ENCODE measurements around the gene RAB28.

The RAB28 gene

DNA sequence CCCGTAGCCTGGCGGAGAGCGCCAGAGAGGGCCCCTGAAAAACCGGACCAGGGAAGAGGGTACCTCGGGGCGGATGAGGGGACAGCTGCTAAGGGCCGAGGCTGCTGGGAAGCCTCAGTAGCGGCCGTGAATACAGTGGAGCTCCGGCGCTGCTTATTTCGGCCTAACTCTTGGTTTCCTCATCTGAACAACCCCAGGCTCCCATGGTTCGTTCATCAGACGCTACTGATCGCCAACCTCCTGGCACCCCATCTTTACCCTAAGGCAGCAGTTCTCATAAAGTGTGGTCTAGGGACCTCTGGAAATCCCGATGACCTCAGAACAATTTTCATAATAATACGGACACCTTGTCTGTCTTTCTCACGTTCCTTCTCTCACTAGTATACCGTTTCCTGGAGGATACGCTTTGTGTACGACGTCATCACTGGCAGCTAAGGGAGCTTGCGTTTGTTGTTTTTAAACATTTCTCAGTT, 645 bp upstream of the RAB28 start:
- DNase-seq (ENCODE audit: low read depth) = peak; percentile 62
- peak overlapping the region; percentile 75 for H3K4me3 ChIP-seq (replicated peaks; ENCODE audit: low read depth, low read length)
- TF ChIP-seq, protein P1, sequence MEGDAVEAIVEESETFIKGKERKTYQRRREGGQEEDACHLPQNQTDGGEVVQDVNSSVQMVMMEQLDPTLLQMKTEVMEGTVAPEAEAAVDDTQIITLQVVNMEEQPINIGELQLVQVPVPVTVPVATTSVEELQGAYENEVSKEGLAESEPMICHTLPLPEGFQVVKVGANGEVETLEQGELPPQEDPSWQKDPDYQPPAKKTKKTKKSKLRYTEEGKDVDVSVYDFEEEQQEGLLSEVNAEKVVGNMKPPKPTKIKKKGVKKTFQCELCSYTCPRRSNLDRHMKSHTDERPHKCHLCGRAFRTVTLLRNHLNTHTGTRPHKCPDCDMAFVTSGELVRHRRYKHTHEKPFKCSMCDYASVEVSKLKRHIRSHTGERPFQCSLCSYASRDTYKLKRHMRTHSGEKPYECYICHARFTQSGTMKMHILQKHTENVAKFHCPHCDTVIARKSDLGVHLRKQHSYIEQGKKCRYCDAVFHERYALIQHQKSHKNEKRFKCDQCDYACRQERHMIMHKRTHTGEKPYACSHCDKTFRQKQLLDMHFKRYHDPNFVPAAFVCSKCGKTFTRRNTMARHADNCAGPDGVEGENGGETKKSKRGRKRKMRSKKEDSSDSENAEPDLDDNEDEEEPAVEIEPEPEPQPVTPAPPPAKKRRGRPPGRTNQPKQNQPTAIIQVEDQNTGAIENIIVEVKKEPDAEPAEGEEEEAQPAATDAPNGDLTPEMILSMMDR (IDR thresholded peaks at IDR 0.05; ENCODE audit: low read length, missing control alignments) = no peak

DNA sequence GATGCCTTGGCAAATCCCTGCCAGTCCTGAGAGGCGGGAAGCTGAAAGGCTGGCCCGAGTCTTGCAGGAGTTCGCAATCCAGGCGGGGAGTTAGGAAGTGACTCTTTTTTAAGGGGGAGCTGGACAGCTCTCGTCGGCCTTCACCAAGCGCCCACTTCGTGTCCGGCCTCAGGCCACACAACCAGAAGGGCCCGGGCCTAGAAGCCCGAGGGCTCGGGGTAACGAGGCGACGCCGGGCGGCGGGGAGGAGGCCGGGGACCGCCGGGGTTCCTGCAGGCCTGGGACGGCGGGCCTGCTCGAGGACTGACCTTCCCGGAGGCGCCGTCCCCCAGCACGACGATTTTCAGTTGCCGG, 395 bp downstream of the RAB28 start:
- TF ChIP-seq, protein P1 (IDR thresholded peaks at IDR 0.05; ENCODE audit: low read length, missing control alignments) = no peak
- peak overlapping the region; percentile 75 for H3K4me3 ChIP-seq (replicated peaks; ENCODE audit: low read depth, low read length)
- peak; percentile 78 for DNase-seq (ENCODE audit: low read depth)

DNA sequence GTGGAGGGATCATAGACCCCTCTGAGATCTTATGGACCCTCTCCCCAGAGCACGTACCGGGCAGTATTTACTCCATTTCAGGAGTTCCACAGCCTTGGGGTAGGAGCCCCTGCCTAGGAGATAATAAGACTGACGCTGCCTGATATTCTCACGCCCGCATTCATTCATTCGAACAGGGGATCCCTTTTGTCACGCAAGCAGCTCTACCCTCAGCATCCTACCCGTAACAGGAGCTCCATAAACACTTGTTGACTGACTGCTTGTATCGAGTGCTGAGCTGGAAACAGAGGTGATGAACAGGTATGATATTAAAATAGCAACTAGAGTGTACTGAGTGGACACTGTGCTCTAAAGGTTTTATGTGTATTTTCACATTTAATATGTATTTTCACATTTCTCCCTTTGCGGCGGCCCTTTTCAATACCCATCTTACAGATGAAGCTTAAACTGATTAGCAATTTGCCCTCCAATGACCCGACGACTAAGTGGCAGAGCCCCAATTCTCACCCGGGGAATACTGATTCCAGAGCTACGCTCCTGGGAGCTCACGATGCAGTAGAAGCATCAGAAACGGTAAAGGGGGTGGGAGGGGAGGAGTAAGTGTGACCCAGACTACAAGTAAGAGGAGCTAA, 888 bp downstream of the RAB28 start:
- DNase-seq (ENCODE audit: low read depth) = peak; percentile 10
- peak overlapping the region; percentile 75 for H3K4me3 ChIP-seq (replicated peaks; ENCODE audit: low read depth, low read length)
- TF ChIP-seq, protein P1 (IDR thresholded peaks at IDR 0.05; ENCODE audit: low read length, missing control alignments) = no peak

DNA sequence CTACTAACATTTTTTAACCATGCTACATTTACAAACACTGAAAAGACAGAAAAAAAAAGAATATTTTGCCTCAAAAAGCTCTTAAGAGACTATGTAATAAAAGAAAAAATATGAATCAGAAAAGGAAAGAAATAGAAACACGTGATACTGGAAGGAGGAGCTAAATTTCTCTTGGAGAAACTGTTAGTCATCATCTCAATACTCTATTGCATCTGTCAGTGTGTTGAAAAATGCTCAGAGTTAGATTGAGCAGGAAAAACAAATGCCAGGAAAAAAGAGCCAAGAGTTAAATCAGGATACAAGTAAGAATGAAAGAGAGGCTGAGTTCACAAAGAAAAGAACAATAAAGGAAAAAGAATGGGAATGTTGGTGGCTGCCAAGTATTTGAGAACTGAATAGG, 2.6 kb downstream of the RAB28 start:
- H3K4me3 ChIP-seq (replicated peaks; ENCODE audit: low read depth, low read length) = peak overlapping the region; percentile 1
- peak; percentile 80 for DNase-seq (ENCODE audit: low read depth)
- TF ChIP-seq, protein P1 (IDR thresholded peaks at IDR 0.05; ENCODE audit: low read length, missing control alignments) = no peak

DNA sequence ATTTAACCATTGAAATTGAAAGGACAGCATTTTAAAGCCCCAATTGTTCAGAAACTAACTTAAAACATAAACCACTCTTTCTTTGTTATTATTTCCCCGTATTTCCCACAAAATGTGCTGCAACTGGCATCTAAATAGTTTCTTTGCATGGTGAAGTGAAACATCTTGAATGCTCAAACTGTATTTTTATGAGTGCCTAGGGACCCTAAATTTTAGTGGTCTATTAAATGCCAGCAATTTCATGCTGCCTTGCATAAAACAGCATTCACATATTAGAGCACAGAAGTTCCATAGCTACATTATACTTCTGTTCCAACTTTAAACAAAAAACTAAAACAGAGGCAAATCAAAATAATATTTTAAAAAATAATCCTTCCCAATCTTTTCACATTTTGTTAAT, 5.4 kb downstream of the RAB28 start:
- H3K4me3 ChIP-seq (replicated peaks; ENCODE audit: low read depth, low read length) = no peak overlapping the region
- DNase-seq (ENCODE audit: low read depth) = no peak
- TF ChIP-seq, protein P1 (IDR thresholded peaks at IDR 0.05; ENCODE audit: low read length, missing control alignments) = no peak

DNA sequence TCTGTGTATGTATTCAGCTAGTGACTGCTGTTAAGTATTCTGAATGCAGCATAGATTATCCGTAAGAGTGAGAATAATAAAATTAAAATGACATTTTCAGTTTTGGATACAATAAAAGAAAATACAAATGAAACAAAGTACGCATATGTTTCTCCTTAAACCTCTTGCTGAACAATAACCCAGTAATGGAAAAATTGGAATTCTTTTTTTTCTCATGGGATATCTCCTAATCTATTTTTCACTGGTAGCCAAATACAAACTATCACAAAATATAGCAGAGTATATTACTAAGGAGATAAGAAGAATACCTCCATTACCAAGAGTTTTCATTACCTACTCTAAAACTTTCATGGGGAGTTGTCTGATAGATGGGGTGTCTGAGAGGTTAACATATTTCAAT, 6.0 kb downstream of the RAB28 start:
- TF ChIP-seq, protein P1 (IDR thresholded peaks at IDR 0.05; ENCODE audit: low read length, missing control alignments) = no peak
- no peak for DNase-seq (ENCODE audit: low read depth)
- no peak overlapping the region for H3K4me3 ChIP-seq (replicated peaks; ENCODE audit: low read depth, low read length)

DNA sequence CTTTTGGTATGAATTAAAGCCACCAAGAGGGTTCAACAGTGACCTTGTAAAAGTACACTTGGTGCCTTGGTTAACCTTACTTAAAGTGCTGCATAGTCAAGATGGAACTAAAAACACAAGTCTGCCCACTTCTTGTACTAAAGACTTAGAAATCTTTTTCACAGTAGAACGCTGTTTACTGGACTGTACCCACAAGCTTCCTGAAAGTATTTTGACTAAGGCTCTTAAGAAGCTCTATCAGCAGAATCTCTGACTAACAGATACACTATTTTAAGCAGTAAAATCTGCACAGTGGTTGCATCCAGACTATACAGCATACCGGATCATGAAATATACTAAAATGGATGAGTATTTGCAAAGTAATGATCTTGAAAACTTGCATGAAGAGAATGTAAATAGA, 7.2 kb downstream of the RAB28 start:
- TF ChIP-seq, protein P1 (IDR thresholded peaks at IDR 0.05; ENCODE audit: low read length, missing control alignments) = no peak

More for the DNA sequence above, 7.2 kb downstream of the RAB28 start:
- no peak overlapping the region for H3K4me3 ChIP-seq (replicated peaks; ENCODE audit: low read depth, low read length)
- DNase-seq (ENCODE audit: low read depth) = peak; percentile 69
